ENCODE data around the gene VSTM4.
A peak's percentile ranks its signal among the peaks of the same experiment; 100 is the strongest.

Gene VSTM4

GRCh38 chr10:49153115-49153514 is 37.8 kb upstream of the VSTM4 start:
- Mint-ChIP-seq H3K9me3 (peaks cover 2 to 5% of the 10 kb centered on the region in 2 donors), H3K36me3 (ENCODE audit: insufficient read depth) (no peaks in the 10 kb centered on the region), H3K4me3 (no peak overlapping the region), H3K27me3 (peaks cover 4 to 23% of the 10 kb centered on the region in 2 donors), H3K27ac (peak overlapping the region in 1 of 2 donors; percentile 14), H3K4me1 (ENCODE audit: low read depth in 2 of 2) (peaks cover 18 to 24% of the 10 kb centered on the region in 2 donors)
- ATAC-seq (replicated peaks) (no peak), DNase-seq (no peak)

GRCh38 chr10:49152663-49153062 is 37.3 kb upstream of the VSTM4 start:
- H3K9me3 Mint-ChIP-seq, result peaks cover 2 to 10% of the 10 kb centered on the region in 2 donors
- no peak for ATAC-seq (replicated peaks)
- no peak for DNase-seq
- H3K27me3 Mint-ChIP-seq, result peaks cover 5 to 23% of the 10 kb centered on the region in 2 donors
- H3K27ac Mint-ChIP-seq, result peak overlapping the region in 1 of 2 donors; percentile 14
- H3K4me1 Mint-ChIP-seq (ENCODE audit: low read depth in 2 of 2), result peaks cover 16 to 22% of the 10 kb centered on the region in 2 donors
- H3K4me3 Mint-ChIP-seq, result no peak overlapping the region
- no peaks in the 10 kb centered on the region for H3K36me3 Mint-ChIP-seq (ENCODE audit: insufficient read depth)

- Mint-ChIP-seq H3K9me3 (peaks cover 2 to 11% of the 10 kb centered on the region in 2 donors), H3K27me3 (peaks cover 5 to 23% of the 10 kb centered on the region in 2 donors), H3K36me3 (ENCODE audit: insufficient read depth) (no peaks in the 10 kb centered on the region), H3K4me3 (no peak overlapping the region), H3K27ac (no peak overlapping the region), H3K4me1 (ENCODE audit: low read depth in 2 of 2) (peaks cover 10 to 16% of the 10 kb centered on the region in 2 donors)
- ATAC-seq (replicated peaks), result no peak
- DNase-seq, result no peak
These were observed 36.7 kb upstream of the VSTM4 start for GRCh38 chr10:49152037-49152436.

GRCh38 chr10:49151481-49151880 is 36.2 kb upstream of the VSTM4 start:
- ATAC-seq (replicated peaks), result no peak

GRCh38 chr10:49151025-49151445 is 35.7 kb upstream of the VSTM4 start:
- H3K4me1 Mint-ChIP-seq (ENCODE audit: low read depth in 2 of 2), result peaks cover 4 to 10% of the 10 kb centered on the region in 2 donors
- peaks cover 1% of the 10 kb centered on the region for H3K36me3 Mint-ChIP-seq (ENCODE audit: insufficient read depth)
- DNase-seq (no peak), ATAC-seq (replicated peaks) (no peak)
- H3K27ac Mint-ChIP-seq, result no peak overlapping the region
- H3K27me3 Mint-ChIP-seq, result peaks cover 5 to 23% of the 10 kb centered on the region in 2 donors
- peaks cover 2 to 11% of the 10 kb centered on the region in 2 donors for H3K9me3 Mint-ChIP-seq
- H3K4me3 Mint-ChIP-seq, result no peak overlapping the region

More at GRCh38 chr10:49151481-49151880, 36.2 kb upstream of the VSTM4 start:
- no peak for DNase-seq
- Mint-ChIP-seq H3K36me3 (ENCODE audit: insufficient read depth) (no peaks in the 10 kb centered on the region), H3K27ac (no peak overlapping the region), H3K9me3 (peaks cover 2 to 11% of the 10 kb centered on the region in 2 donors), H3K4me1 (ENCODE audit: low read depth in 2 of 2) (peaks cover 5 to 12% of the 10 kb centered on the region in 2 donors), H3K4me3 (no peak overlapping the region), H3K27me3 (peaks cover 5 to 23% of the 10 kb centered on the region in 2 donors)

GRCh38 chr10:49150426-49150825 is 35.1 kb upstream of the VSTM4 start:
- Mint-ChIP-seq H3K9me3 (peaks cover 2 to 11% of the 10 kb centered on the region in 2 donors), H3K27ac (no peak overlapping the region), H3K4me3 (no peak overlapping the region), H3K27me3 (peaks cover 5 to 27% of the 10 kb centered on the region in 2 donors), H3K4me1 (ENCODE audit: low read depth in 2 of 2) (peaks cover 4 to 10% of the 10 kb centered on the region in 2 donors), H3K36me3 (ENCODE audit: insufficient read depth) (peaks cover 2% of the 10 kb centered on the region)
- no peak for ATAC-seq (replicated peaks)
- DNase-seq, result no peak

GRCh38 chr10:49149881-49150280 is 34.6 kb upstream of the VSTM4 start:
- DNase-seq (no peak), ATAC-seq (replicated peaks) (no peak)
- Mint-ChIP-seq H3K27me3 (peaks cover 10 to 32% of the 10 kb centered on the region in 2 donors), H3K4me1 (ENCODE audit: low read depth in 2 of 2) (peaks cover 4 to 10% of the 10 kb centered on the region in 2 donors), H3K36me3 (ENCODE audit: insufficient read depth) (peaks cover 2% of the 10 kb centered on the region), H3K27ac (peak overlapping the region in 1 of 2 donors; percentile 25), H3K4me3 (no peak overlapping the region), H3K9me3 (peaks cover 2 to 11% of the 10 kb centered on the region in 2 donors)

- peaks cover 2 to 11% of the 10 kb centered on the region in 2 donors for H3K9me3 Mint-ChIP-seq
- H3K36me3 Mint-ChIP-seq (ENCODE audit: insufficient read depth), result peaks cover 6% of the 10 kb centered on the region
- peaks cover 14 to 18% of the 10 kb centered on the region in 2 donors for H3K27me3 Mint-ChIP-seq
- ATAC-seq (replicated peaks) (no peak), DNase-seq (no peak)
- no peak overlapping the region for H3K4me3 Mint-ChIP-seq
- no peaks in the 10 kb centered on the region for H3K4me1 Mint-ChIP-seq (ENCODE audit: low read depth in 2 of 2)
- H3K27ac Mint-ChIP-seq, result no peak overlapping the region
These were observed 28.9 kb upstream of the VSTM4 start for GRCh38 chr10:49144058-49144720.

GRCh38 chr10:49143249-49143648 is 27.9 kb upstream of the VSTM4 start:
- Mint-ChIP-seq H3K4me3 (no peak overlapping the region), H3K9me3 (peaks cover 2 to 7% of the 10 kb centered on the region in 2 donors), H3K27ac (no peak overlapping the region), H3K27me3 (peaks cover 11 to 18% of the 10 kb centered on the region in 2 donors), H3K4me1 (ENCODE audit: low read depth in 2 of 2) (no peaks in the 10 kb centered on the region), H3K36me3 (ENCODE audit: insufficient read depth) (peaks cover 6% of the 10 kb centered on the region)
- no peak for DNase-seq
- no peak for ATAC-seq (replicated peaks)

GRCh38 chr10:49141541-49142332 is 26.4 kb upstream of the VSTM4 start:
- peaks cover 10 to 18% of the 10 kb centered on the region in 2 donors for H3K27me3 Mint-ChIP-seq
- H3K4me1 Mint-ChIP-seq (ENCODE audit: low read depth in 2 of 2), result no peaks in the 10 kb centered on the region
- no peak overlapping the region for H3K27ac Mint-ChIP-seq
- DNase-seq (no peak), ATAC-seq (replicated peaks) (no peak)
- no peaks in the 10 kb centered on the region for H3K9me3 Mint-ChIP-seq
- no peak overlapping the region for H3K4me3 Mint-ChIP-seq
- H3K36me3 Mint-ChIP-seq (ENCODE audit: insufficient read depth), result peaks cover 6% of the 10 kb centered on the region

- Mint-ChIP-seq H3K27me3 (peaks cover 14 to 15% of the 10 kb centered on the region in 2 donors), H3K27ac (no peak overlapping the region), H3K9me3 (no peaks in the 10 kb centered on the region), H3K4me3 (no peak overlapping the region), H3K4me1 (ENCODE audit: low read depth in 2 of 2) (peaks cover 5% of the 10 kb centered on the region in 2 donors), H3K36me3 (ENCODE audit: insufficient read depth) (peaks cover 3% of the 10 kb centered on the region)
- ATAC-seq (replicated peaks) (no peak), DNase-seq (no peak)
These were observed 25.2 kb upstream of the VSTM4 start for GRCh38 chr10:49140304-49141177.

- Mint-ChIP-seq H3K9me3 (no peaks in the 10 kb centered on the region), H3K4me1 (ENCODE audit: low read depth in 2 of 2) (peaks cover 10% of the 10 kb centered on the region in 2 donors), H3K4me3 (no peak overlapping the region), H3K27me3 (peaks cover 10 to 12% of the 10 kb centered on the region in 2 donors), H3K36me3 (ENCODE audit: insufficient read depth) (peaks cover 3% of the 10 kb centered on the region), H3K27ac (no peak overlapping the region)
- DNase-seq (no peak), ATAC-seq (replicated peaks) (no peak)
These were observed 24.5 kb upstream of the VSTM4 start for GRCh38 chr10:49139846-49140195.

All from effector memory CD8-positive, alpha-beta T cell (primary cell).